GM12872 (cell line): ENCODE measurements around the gene KLK3.

Experiments
- TF ChIP-seq, protein P1 (sequence below): IDR thresholded peaks from 3 replicates; pipeline ENCODE4 v1.5.1; 2011; ENCODE audit warnings: low read depth, mild to moderate bottlenecking, low read length, moderate library complexity; ENCODE audit not compliant: insufficient read depth

Gene KLK3

GRCh38 chr19:50842130-50842529, 12.6 kb upstream of the KLK3 start:
- TF ChIP-seq, protein P1, sequence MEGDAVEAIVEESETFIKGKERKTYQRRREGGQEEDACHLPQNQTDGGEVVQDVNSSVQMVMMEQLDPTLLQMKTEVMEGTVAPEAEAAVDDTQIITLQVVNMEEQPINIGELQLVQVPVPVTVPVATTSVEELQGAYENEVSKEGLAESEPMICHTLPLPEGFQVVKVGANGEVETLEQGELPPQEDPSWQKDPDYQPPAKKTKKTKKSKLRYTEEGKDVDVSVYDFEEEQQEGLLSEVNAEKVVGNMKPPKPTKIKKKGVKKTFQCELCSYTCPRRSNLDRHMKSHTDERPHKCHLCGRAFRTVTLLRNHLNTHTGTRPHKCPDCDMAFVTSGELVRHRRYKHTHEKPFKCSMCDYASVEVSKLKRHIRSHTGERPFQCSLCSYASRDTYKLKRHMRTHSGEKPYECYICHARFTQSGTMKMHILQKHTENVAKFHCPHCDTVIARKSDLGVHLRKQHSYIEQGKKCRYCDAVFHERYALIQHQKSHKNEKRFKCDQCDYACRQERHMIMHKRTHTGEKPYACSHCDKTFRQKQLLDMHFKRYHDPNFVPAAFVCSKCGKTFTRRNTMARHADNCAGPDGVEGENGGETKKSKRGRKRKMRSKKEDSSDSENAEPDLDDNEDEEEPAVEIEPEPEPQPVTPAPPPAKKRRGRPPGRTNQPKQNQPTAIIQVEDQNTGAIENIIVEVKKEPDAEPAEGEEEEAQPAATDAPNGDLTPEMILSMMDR: no peak

GRCh38 chr19:50843205-50843604, 11.5 kb upstream of the KLK3 start:
- TF ChIP-seq, protein P1: no peak

- TF ChIP-seq, protein P1: no peak
These were observed 11.0 kb upstream of the KLK3 start for GRCh38 chr19:50843701-50844221.

DNA sequence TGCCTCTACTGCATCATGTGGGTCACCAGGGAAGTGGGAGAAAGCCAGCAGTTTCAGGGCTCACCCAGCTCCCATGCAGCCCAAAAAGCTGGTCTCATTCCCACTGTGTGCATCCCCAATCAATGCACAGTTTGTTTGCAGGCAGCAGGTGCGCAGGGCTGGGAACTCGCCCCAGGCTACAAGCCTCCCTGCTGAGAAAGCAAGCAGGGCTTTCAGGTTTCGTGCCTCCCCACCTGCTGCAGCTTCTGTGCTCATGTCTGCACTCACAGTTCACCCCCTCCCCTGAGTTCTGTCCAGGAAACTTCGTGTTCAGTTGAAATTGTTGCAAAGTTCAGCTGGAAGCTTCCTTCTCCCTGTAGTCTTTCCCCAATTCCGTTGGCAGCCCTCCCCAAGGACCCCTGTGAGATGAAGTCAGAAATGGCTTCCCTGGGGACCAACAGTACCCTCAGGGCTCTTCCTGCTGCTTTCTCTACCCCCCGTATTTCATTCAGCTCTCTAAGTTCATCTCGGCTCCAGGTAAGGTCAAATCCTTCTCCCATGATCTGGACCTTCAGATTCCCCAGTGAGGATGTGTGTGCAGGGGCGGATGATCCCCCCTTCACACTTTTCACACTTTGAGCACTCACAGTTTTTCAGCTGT, 10.3 kb upstream of the KLK3 start:
- TF ChIP-seq, protein P1: no peak

DNA sequence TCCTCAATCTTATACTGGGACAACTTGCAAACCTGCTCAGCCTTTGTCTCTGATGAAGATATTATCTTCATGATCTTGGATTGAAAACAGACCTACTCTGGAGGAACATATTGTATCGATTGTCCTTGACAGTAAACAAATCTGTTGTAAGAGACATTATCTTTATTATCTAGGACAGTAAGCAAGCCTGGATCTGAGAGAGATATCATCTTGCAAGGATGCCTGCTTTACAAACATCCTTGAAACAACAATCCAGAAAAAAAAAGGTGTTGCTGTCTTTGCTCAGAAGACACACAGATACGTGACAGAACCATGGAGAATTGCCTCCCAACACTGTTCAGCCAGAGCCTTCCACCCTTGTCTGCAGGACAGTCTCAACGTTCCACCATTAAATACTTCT, 4.0 kb upstream of the KLK3 start:
- TF ChIP-seq, protein P1: no peak

- TF ChIP-seq, protein P1: no peak
These were observed 3.1 kb upstream of the KLK3 start for GRCh38 chr19:50851620-50852019.

GRCh38 chr19:50857366-50857765, 2.7 kb downstream of the KLK3 start:
- TF ChIP-seq, protein P1: no peak

- TF ChIP-seq, protein P1: no peak
These were observed 4.2 kb downstream of the KLK3 start for GRCh38 chr19:50858886-50859285.
